HG02973 (cell line): ENCODE measurements around the gene TMUB1.

ENCODE experiments used
- ATAC-seq: cut with Tn5 transposase; IDR thresholded peaks from one replicate; pipeline ENCODE4 v1.9.1; 2021; ENCODE audit warnings: moderate library complexity; ENCODE audit not compliant: unreplicated experiment

Gene TMUB1

DNA sequence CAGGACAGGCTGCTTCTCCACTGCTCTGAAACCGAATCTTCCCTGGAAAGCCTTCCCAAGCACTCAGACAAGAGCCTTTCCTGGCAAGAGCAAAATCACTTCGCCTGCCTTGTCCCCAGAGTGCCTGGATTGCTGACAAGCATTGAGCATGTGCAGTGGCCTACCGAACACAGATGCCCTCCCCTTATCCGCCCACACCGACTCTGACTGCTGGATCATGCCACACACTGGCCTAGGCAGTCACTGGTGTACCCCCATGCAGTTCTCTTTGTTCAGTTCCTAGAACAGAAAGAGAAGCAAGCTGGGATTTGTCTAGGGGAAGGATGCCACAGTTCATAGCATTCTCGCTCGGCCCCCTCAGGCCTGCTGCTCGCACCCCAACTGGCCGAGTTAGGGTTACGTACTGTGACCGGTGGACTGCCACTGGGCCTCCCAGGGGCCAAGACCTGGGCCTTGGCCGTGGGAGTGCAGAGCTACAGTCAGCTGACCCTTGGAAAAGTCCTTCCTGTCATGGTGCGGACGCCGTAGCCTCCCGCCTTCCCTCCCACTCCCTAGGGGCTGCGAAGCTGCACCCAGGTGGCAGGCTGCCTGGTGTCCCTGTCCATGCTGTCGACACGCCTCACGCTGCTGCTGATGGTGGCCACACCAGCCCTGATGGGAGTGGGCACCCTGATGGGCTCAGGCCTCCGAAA, 48.1 kb downstream of the TMUB1 start:
- ATAC-seq, result no peak

- ATAC-seq, result no peak
Observed at GRCh38 chr7:151034312-151035025, 48.8 kb downstream of the TMUB1 start.

DNA sequence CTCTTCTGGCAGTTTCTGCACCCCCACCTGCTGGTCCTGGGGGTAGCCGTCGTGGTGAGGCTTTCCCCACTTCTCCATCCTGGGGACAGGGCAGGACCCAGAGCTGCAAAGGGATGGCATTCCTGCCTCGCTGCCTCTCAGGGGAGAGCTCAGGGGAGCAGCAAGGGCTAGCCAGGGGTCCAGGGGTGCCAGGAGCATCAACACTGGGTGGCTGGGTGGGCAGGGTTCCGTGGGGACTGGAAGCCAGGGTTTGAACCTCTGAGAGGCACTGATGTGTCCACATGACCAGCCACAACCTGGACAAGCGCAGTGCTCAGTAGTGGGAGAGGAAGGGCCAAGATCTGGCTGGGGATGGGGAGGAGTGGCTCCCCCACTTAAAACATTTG, 49.4 kb downstream of the TMUB1 start:
- ATAC-seq, result no peak

- ATAC-seq, result no peak
Observed at GRCh38 chr7:151032936-151033863, 50.1 kb downstream of the TMUB1 start.
